GM10266 (cell line): ENCODE measurements around the gene AMER3.

Experiments used
- DNase-seq: peaks from one replicate; pipeline ENCODE4 v3.0.0; 2012; ENCODE audit errors: extremely low spot score
- CTCF ChIP-seq: IDR thresholded peaks from 2 replicates; pipeline ENCODE4 v1.5.1; 2012; ENCODE audit warnings: mild to moderate bottlenecking, low read depth; ENCODE audit not compliant: control insufficient read depth, insufficient read depth; ENCODE audit errors: missing control alignments

Gene AMER3

GRCh38 chr2:130799295-130799694, 44.0 kb downstream of the AMER3 start:
- no peak for DNase-seq
- TF ChIP-seq CTCF, result no peak

- no peak for TF ChIP-seq CTCF
- no peak for DNase-seq
These were observed 50.3 kb downstream of the AMER3 start for GRCh38 chr2:130805613-130806012.

GRCh38 chr2:130806370-130806769, 51.0 kb downstream of the AMER3 start:
- no peak for DNase-seq
- no peak for TF ChIP-seq CTCF

GRCh38 chr2:130807659-130808385, 52.5 kb downstream of the AMER3 start:
- TF ChIP-seq CTCF, result no peak
- no peak for DNase-seq

GRCh38 chr2:130808482-130809268, 53.3 kb downstream of the AMER3 start:
- no peak for TF ChIP-seq CTCF
- DNase-seq, result no peak

GRCh38 chr2:130810490-130810889, 55.1 kb downstream of the AMER3 start:
- no peak for TF ChIP-seq CTCF
- no peak for DNase-seq

GRCh38 chr2:130813722-130814121, 58.4 kb downstream of the AMER3 start:
- no peak for TF ChIP-seq CTCF
- DNase-seq, result no peak
